HepG2 (cell line): Measurements from ENCODE around the gene HCK. TPM values are rescaled to one million over a fixed set of nuclear protein-coding genes. Genes with fewer than 3 reads are reported as not detected.

Source experiments
- ATAC-seq: fragments of 200-7000 bp; cut with Tn5 transposase; 3 replicates; pipeline ENCODE4 v1.9.1; 2020; ENCODE audit warnings: mild to moderate bottlenecking, moderate library complexity
- BruUV-seq: library from RNA; stranded (reverse); fragments of 400-500 nt; replicated peaks from 2 replicates; lab custom pipeline; 2021; lab: Mats Ljungman, UMichigan
- CTCF ChIA-PET: fragments of 300-600 bp; formaldehyde crosslinking; extraction: SDS; loops from one replicate; lab custom pipeline; 2021; ENCODE audit warnings: low total read pairs, inconsistent platforms, low intra/inter-chr PET ratio; lab: Yijun Ruan, JAX
- POLR2A ChIA-PET: fragments of 350-600 bp; sonication (Branson Sonifier 250); formaldehyde crosslinking; loops from one replicate; lab custom pipeline; 2020; ENCODE audit warnings: antibody characterized with exemption, inconsistent platforms; lab: Yijun Ruan, JAX
- DNase-seq: peaks from one replicate; pipeline ENCODE4 v3.0.0-alpha.2; 2015; ENCODE audit warnings: low spot score
- FAIRE-seq: peaks from 3 replicates; lab custom pipeline; 2011; peaks lifted over from hg19 to GRCh38; lab: Jason Lieb, UNC
- H2AFZ ChIP-seq: one replicate; pipeline ENCODE4 v1.6.1; 2011; ENCODE audit warnings: low read length, inconsistent platforms
- H3K27ac ChIP-seq: fragments of 300-600 bp; 3 replicates; pipeline ENCODE4 v1.8.0; 2011; ENCODE audit warnings: mixed run types, mild to moderate bottlenecking, mixed read lengths, low read length, inconsistent platforms; ENCODE audit not compliant: insufficient read depth; ENCODE audit errors: extremely low read length
- H3K27me3 ChIP-seq, 2 experiments: fragments of 200-600 bp in 1 of 2; 2 replicates in 1 of 2; 3 replicates in 1 of 2; pipeline versions ENCODE4 v1.6.0 to v1.8.0; 2011; ENCODE audit warnings: low read length in 2 of 2, mild to moderate bottlenecking in 2 of 2, moderate library complexity in 2 of 2, inconsistent platforms in 1 of 2; ENCODE audit not compliant: insufficient read depth in 2 of 2, control insufficient read depth in 1 of 2
- H3K36me3 ChIP-seq, 2 experiments: fragments of 200-600 bp in 1 of 2; replicated peaks in 1 of 2; 2 replicates in 1 of 2; 3 replicates in 1 of 2; pipeline versions ENCODE4 v1.5.1 to v1.8.0; 2011; ENCODE audit warnings: low read length in 2 of 2, inconsistent platforms in 1 of 2; ENCODE audit not compliant: insufficient read depth in 2 of 2, control insufficient read depth in 1 of 2
- H3K4me1 ChIP-seq: 2 replicates; pipeline ENCODE4 v1.5.1; 2012; ENCODE audit warnings: low read length, inconsistent platforms; ENCODE audit not compliant: insufficient read depth
- H3K4me2 ChIP-seq: 2 replicates; pipeline ENCODE4 v1.6.0; 2011; ENCODE audit warnings: low read depth, low read length, inconsistent platforms
- H3K4me3 ChIP-seq, 3 experiments: fragments of 200-600 bp in 1 of 3; sonication (generic), shearing (Covaris generic) in 1 of 3; replicated peaks in 1 of 3; 2 replicates each; pipeline ENCODE4 v1.5.1; 2011 to 2016; ENCODE audit warnings: low read length in 3 of 3, inconsistent platforms in 2 of 3, low read depth in 2 of 3, mild to moderate bottlenecking in 2 of 3, control low read depth in 1 of 3, mixed read lengths in 1 of 3; ENCODE audit not compliant: insufficient read depth in 1 of 3
- H3K79me2 ChIP-seq: one replicate; pipeline ENCODE4 v1.6.1; 2011; ENCODE audit warnings: low read length, inconsistent platforms; ENCODE audit not compliant: insufficient read depth
- H3K9ac ChIP-seq: 2 replicates; pipeline ENCODE4 v1.6.0; 2011; ENCODE audit warnings: mild to moderate bottlenecking, low read depth, low read length, inconsistent platforms; ENCODE audit not compliant: insufficient read depth
- H3K9me3 ChIP-seq: 2 replicates; pipeline ENCODE4 v1.5.1; 2012; ENCODE audit warnings: mild to moderate bottlenecking, low read length
- H4K20me1 ChIP-seq: 2 replicates; pipeline ENCODE4 v1.6.0; 2011; ENCODE audit warnings: inconsistent platforms, mild to moderate bottlenecking, low read length, moderate library complexity; ENCODE audit not compliant: insufficient read depth
- IKZF1 ChIP-seq: fragments of 450-650 bp; IDR thresholded peaks from 2 replicates; pipeline ENCODE4 v1.7.1; 2016
- KDM6A ChIP-seq: IDR thresholded peaks from 2 replicates; pipeline ENCODE4 v1.6.1; 2016; ENCODE audit warnings: low read depth
- MAFK ChIP-seq, 2 experiments: IDR thresholded peaks in 1 of 2; conservative IDR thresholded peaks in 1 of 2; 2 replicates each; pipeline ENCODE4 v1.6.1; 2011; ENCODE audit warnings: improper control_type of control experiment in 2 of 2, low read length in 2 of 2
- RBM22 ChIP-seq: fragments of 200-400 bp; formaldehyde crosslinking; optimal IDR thresholded peaks from 2 replicates; pipeline ENCODE3; 2017; ENCODE audit warnings: mild to moderate bottlenecking, low read length, moderate library complexity
- ZNF101 ChIP-seq: sonication (generic); formaldehyde crosslinking; IDR thresholded peaks from 2 replicates; pipeline ENCODE4 v1.4.0; 2020; ENCODE audit warnings: mild to moderate bottlenecking, low read depth, missing genetic modification reagents, borderline replicate concordance
- ZNF430 ChIP-seq: sonication (generic); formaldehyde crosslinking; IDR thresholded peaks from 2 replicates; pipeline ENCODE4 v1.9.0; 2021; ENCODE audit warnings: mild to moderate bottlenecking, missing genetic modification reagents
- ZNF782 ChIP-seq: sonication (generic); formaldehyde crosslinking; IDR thresholded peaks from 2 replicates; pipeline ENCODE4 v1.4.0; 2020; ENCODE audit warnings: missing genetic modification reagents, mild to moderate bottlenecking, borderline replicate concordance
- ZNF878 ChIP-seq: sonication (generic); formaldehyde crosslinking; IDR thresholded peaks from 2 replicates; pipeline ENCODE4 v1.8.1; 2023; ENCODE audit warnings: mild to moderate bottlenecking, missing genetic modification reagents, moderate library complexity
- WGBS: methylation state at CpG from one replicate; pipeline ENCODE4 v1.1.6; 2017; ENCODE audit warnings: low lambda C conversion rate; 5-methylcytosine and 5-hydroxymethylcytosine counted together
- in situ Hi-C: cut with HindIII; loops from 2 replicates; pipeline ENCODE4 v1.10.0; 2017; ENCODE audit warnings: low pct_unique_long_range_greater_than_20kb; ENCODE audit not compliant: extremely low pct_ligation_motif_present
- intact Hi-C: fragments of 100-400 bp; cut with micrococcal nuclease; formaldehyde crosslinking; loops from one replicate; pipeline ENCODE4 v1.10.0; 2022; ENCODE audit not compliant: unreplicated experiment
- polyA plus RNA-seq, 8 experiments: library from polyadenylated mRNA; depleted of rRNA in 3 of 8; stranded (reverse) in 7 of 8; unstranded in 1 of 8; fragments of >200 nt; fragmentation: Illumina TruSeq in 4 of 8; extraction: Trizol in 4 of 8; gene quantifications; 2 replicates each; pipeline versions ENCODE4 v1.2.1 to v1.2.3, GENCODE V29; 2011 to 2016; ENCODE audit warnings: low read depth in 4 of 8, missing spikeins in 1 of 8, mixed read lengths in 1 of 8; ENCODE audit not compliant: insufficient read depth in 1 of 8
- total RNA-seq, 5 experiments: library from RNA; depleted of rRNA; stranded (reverse); fragments of >200 nt; fragmentation: Illumina TruSeq; extraction: Trizol; gene quantifications; 2 replicates each; pipeline ENCODE4 v1.2.3, GENCODE V29; 2016; ENCODE audit warnings: low read depth in 1 of 5

The HCK gene
- total and polyA plus RNA-seq, 2 of the 13 experiments (the other 11 are each of a cell fraction or from before 2014, with no cell fraction given): 0.04 TPM; not detected in 1

DNA sequence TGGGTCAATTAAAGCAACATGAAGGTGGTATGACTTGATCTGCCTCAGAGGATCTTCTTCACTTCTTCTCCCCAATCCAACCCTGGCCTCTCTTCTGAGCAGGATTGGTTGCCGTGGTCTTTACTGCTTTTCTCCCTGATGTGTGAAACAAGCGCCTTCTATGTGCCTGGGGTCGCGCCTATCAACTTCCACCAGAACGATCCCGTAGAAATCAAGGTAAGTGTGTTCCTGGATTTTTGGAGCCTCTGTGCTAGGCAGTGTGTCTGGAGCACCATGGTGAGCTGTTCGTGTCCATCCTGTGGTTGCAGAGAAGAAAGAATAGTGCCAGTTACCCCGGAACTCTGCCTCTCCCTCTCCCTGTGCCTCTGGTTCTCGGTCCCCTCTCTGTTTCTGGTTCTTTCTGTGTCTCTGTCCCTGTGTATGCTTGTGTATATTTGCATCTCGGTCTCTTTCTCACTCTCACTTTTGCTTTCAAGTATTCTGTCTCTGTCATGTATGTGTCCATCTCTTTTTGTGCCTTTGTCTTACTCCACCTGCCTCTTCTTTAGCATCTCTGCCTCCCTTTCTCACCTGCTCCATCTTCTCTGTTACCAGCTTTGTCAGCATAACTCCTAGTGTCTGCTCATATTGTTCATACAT, 81.0 kb downstream of the HCK start:
- H2AFZ ChIP-seq: no peak overlapping the region
- DNase-seq: no peak
- WGBS: 95% methylated on average over 10 of the region's 10 CpGs
- H3K9ac ChIP-seq: no peak overlapping the region
- TF ChIP-seq IKZF1 (0 out of 2 replicates have a peak, but pooled peaks have one; percentile 25), ZNF101 (CRISPR knock-in tag) (no peak), ZNF782 (CRISPR knock-in tag) (no peak), KDM6A (CRISPR knock-in tag) (no peak), MAFK (conservative IDR thresholded peaks at IDR 0.05 in 1 of 2, IDR thresholded peaks at IDR 0.05 in 1 of 2; ENCODE audit: low read length in 2 of 2) (0 out of 4 replicates have a peak, but pooled peaks of 1 of the 2 experiments have one; percentile 27)
- TF ChIP-seq, all 625 proteins: peak for 2
- ChIA-PET POLR2A (no interaction called here), CTCF (no interaction called here)
- peaks cover 20% of the 10 kb centered on the region for H4K20me1 ChIP-seq
- FAIRE-seq (no peak), ATAC-seq (no peak)
- intact Hi-C loops: no loop called here
- no TSS peak for BruUV-seq
- no peak overlapping the region for H3K4me2 ChIP-seq
- in situ Hi-C loops: no loop called here
- no peak overlapping the region for H3K27ac ChIP-seq
- H3K79me2 ChIP-seq: peaks cover 48% of the 10 kb centered on the region
- peaks cover 8% of the 10 kb centered on the region for H3K4me1 ChIP-seq
- no peak overlapping the region for H3K4me3 ChIP-seq
- no peaks in the 10 kb centered on the region for H3K9me3 ChIP-seq
- no peaks in the 10 kb centered on the region for H3K27me3 ChIP-seq
- H3K36me3 ChIP-seq: peaks cover 31 to 55% of the 10 kb centered on the region in 2 experiments

DNA sequence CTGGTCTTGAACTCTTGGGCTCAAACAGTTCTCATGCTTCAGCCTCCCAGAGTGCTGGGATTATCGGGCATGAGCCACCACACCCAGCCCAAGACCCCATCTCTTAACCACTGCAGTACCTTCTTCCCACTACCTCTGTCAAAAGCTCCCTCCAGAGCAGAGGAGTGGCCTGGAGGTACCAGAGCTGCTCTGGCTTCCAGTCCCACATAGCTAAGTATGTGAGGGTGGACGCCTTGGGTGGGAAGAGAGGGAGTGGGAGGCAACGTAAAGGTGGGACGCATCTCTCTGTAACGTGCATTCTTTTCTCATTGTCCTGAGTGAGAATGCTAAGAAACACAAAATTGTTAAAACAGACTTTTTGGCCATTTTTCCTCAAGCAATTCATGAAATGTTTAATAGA, 82.0 kb downstream of the HCK start:
- no peak overlapping the region for H3K4me3 ChIP-seq
- H3K9me3 ChIP-seq: no peaks in the 10 kb centered on the region
- FAIRE-seq (no peak), ATAC-seq (no peak), DNase-seq (no peak)
- peaks cover 37 to 64% of the 10 kb centered on the region in 2 experiments for H3K36me3 ChIP-seq
- no peak overlapping the region for H3K9ac ChIP-seq
- WGBS: 95% methylated on average over 5 of the region's 5 CpGs
- H3K27me3 ChIP-seq: no peaks in the 10 kb centered on the region
- in situ Hi-C loops (no loop called here), intact Hi-C loops (no loop called here)
- H2AFZ ChIP-seq: no peak overlapping the region
- POLR2A ChIA-PET: no interaction called here
- H3K79me2 ChIP-seq: peaks cover 38% of the 10 kb centered on the region
- no peak for TF ChIP-seq ZNF878 (CRISPR knock-in tag)
- TF ChIP-seq ZNF430 (CRISPR knock-in tag): no peak
- peak; percentile 47 for TF ChIP-seq RBM22
- no TSS peak for BruUV-seq
- H3K4me2 ChIP-seq: no peak overlapping the region
- H3K4me1 ChIP-seq: no peaks in the 10 kb centered on the region
- CTCF ChIA-PET: no interaction called here
- no peak overlapping the region for H3K27ac ChIP-seq
- H4K20me1 ChIP-seq: 0 out of 2 replicates have a peak, but pooled peaks cover 11% of the 10 kb centered on the region
